GM23338 (cell line): Measurements from ENCODE around the gene ATP2A3. TPM values are rescaled to one million over a fixed set of nuclear protein-coding genes. Genes with fewer than 3 reads are reported as not detected.

ENCODE experiments used
- ATAC-seq: fragments of 200-7000 bp; cut with Tn5 transposase; 3 replicates; pipeline ENCODE4 v1.9.1; 2020
- DNase-seq: peaks from one replicate; pipeline ENCODE4 v3.0.0-alpha.2; 2015; ENCODE audit warnings: low spot score
- H2AFZ ChIP-seq: fragments of 200-600 bp; sonication (generic); 2 replicates; pipeline ENCODE4 v1.8.0; 2016; ENCODE audit warnings: antibody characterized with exemption, mild to moderate bottlenecking, moderate library complexity
- H3F3A ChIP-seq: fragments of 200-600 bp; sonication (generic); replicated peaks from 2 replicates; pipeline ENCODE4 v1.8.0; 2017; ENCODE audit warnings: antibody characterized with exemption, mixed run types, low read depth
- H3K27ac ChIP-seq: fragments of 200-600 bp; sonication (generic); 2 replicates; pipeline ENCODE4 v1.6.1; 2016; ENCODE audit warnings: low read depth
- H3K27me3 ChIP-seq: fragments of 200-600 bp; sonication (generic); 2 replicates; pipeline ENCODE4 v1.8.0; 2016; ENCODE audit warnings: mild to moderate bottlenecking, mixed run types, moderate library complexity; ENCODE audit not compliant: insufficient read depth
- H3K36me3 ChIP-seq: fragments of 200-600 bp; sonication (generic); 2 replicates; pipeline ENCODE4 v1.8.0; 2016; ENCODE audit warnings: mild to moderate bottlenecking; ENCODE audit not compliant: insufficient read depth
- H3K4me1 ChIP-seq: fragments of 200-600 bp; sonication (generic); 2 replicates; pipeline ENCODE4 v1.8.0; 2016; ENCODE audit warnings: mild to moderate bottlenecking, moderate library complexity; ENCODE audit not compliant: insufficient read depth
- H3K4me2 ChIP-seq: fragments of 200-600 bp; sonication (generic); 2 replicates; pipeline ENCODE4 v1.7.1; 2017; ENCODE audit warnings: mixed run types
- H3K4me3 ChIP-seq: fragments of 200-600 bp; sonication (generic); 2 replicates; pipeline ENCODE4 v1.6.1; 2016; ENCODE audit warnings: mixed run types
- H3K79me2 ChIP-seq: fragments of 200-600 bp; sonication (generic); replicated peaks from 2 replicates; pipeline ENCODE4 v1.8.0; 2017; ENCODE audit warnings: mild to moderate bottlenecking; ENCODE audit not compliant: insufficient read depth
- H3K9me2 ChIP-seq: fragments of 200-600 bp; sonication (generic); 2 replicates; pipeline ENCODE4 v1.8.0; 2017; ENCODE audit not compliant: insufficient read depth
- H4K20me1 ChIP-seq: fragments of 200-600 bp; sonication (generic); replicated peaks from 2 replicates; pipeline ENCODE4 v1.8.0; 2017; ENCODE audit warnings: mild to moderate bottlenecking; ENCODE audit not compliant: insufficient read depth
- H3K27ac Mint-ChIP-seq: 2 replicates; pipeline ENCODE4 v1.8.0; 2020; ENCODE audit warnings: inconsistent platforms, mild to moderate bottlenecking, moderate library complexity, mixed read lengths
- H3K27me3 Mint-ChIP-seq: 3 replicates; pipeline ENCODE4 v1.8.0; 2022; ENCODE audit warnings: low read depth, mild to moderate bottlenecking, moderate library complexity, mixed read lengths, inconsistent platforms; ENCODE audit not compliant: insufficient read depth, poor library complexity
- H3K36me3 Mint-ChIP-seq: 3 replicates; pipeline ENCODE4 v1.8.0; 2021; ENCODE audit warnings: low read depth, mild to moderate bottlenecking, inconsistent platforms, moderate library complexity, mixed read lengths
- H3K4me1 Mint-ChIP-seq: 3 replicates; pipeline ENCODE4 v1.8.0; 2020; ENCODE audit warnings: mild to moderate bottlenecking, inconsistent platforms, mixed read lengths
- H3K4me3 Mint-ChIP-seq: 3 replicates; pipeline ENCODE4 v1.8.0; 2021; ENCODE audit warnings: moderate library complexity, mild to moderate bottlenecking, inconsistent platforms, mixed read lengths
- H3K9me3 Mint-ChIP-seq: 3 replicates; pipeline ENCODE4 v1.8.0; 2020; ENCODE audit warnings: moderate library complexity, mild to moderate bottlenecking, inconsistent platforms, mixed read lengths
- EZH2phosphoT487 ChIP-seq: fragments of 200-600 bp; sonication (generic); IDR thresholded peaks from one replicate; pipeline ENCODE4 v1.8.1; 2018; ENCODE audit warnings: antibody characterized with exemption; ENCODE audit not compliant: unreplicated experiment
- JUNB ChIP-seq: IDR thresholded peaks from one replicate; pipeline ENCODE4 v1.6.1; 2016; ENCODE audit warnings: antibody characterized with exemption; ENCODE audit not compliant: unreplicated experiment
- NANOG ChIP-seq: IDR thresholded peaks from 2 replicates; pipeline ENCODE4 v1.6.1; 2016; ENCODE audit warnings: antibody characterized with exemption, borderline replicate concordance
- ZNF114 ChIP-seq: fragments of 250-450 bp; sonication (Bioruptor Pico); IDR thresholded peaks from 2 replicates; pipeline ENCODE4 v1.5.0; 2020; ENCODE audit warnings: mild to moderate bottlenecking, moderate library complexity
- ZNF331 ChIP-seq: fragments of 250-450 bp; sonication (Bioruptor Pico); IDR thresholded peaks from 2 replicates; pipeline ENCODE4 v1.5.0; 2020; ENCODE audit warnings: low read depth, mild to moderate bottlenecking, moderate library complexity
- polyA plus RNA-seq: library from polyadenylated mRNA; unstranded; fragments of >200 nt; fragmentation: Nextera tagmentation; extraction: Ambion mirVana; gene quantifications from 2 replicates; pipeline ENCODE4 v1.2.1, GENCODE V29; 2016
- total RNA-seq: library from RNA; depleted of rRNA; stranded (reverse); fragments of >200 nt; shearing (Covaris generic); gene quantifications from 2 replicates; pipeline ENCODE4 v1.2.3, GENCODE V29; 2014
- TF ChIP-seq, protein P1 (sequence below), 2 experiments: fragments of 200-600 bp in 1 of 2; sonication (generic) in 1 of 2; conservative IDR thresholded peaks; 2 replicates each; pipeline versions ENCODE4 v1.5.1 to v1.6.1; 2016 to 2017; ENCODE audit warnings: antibody characterized with exemption in 2 of 2, low read depth in 2 of 2, mild to moderate bottlenecking in 2 of 2, moderate library complexity in 1 of 2
- TF ChIP-seq, protein P2 (sequence below): IDR thresholded peaks from 2 replicates; pipeline ENCODE4 v1.6.1; 2016; ENCODE audit warnings: antibody characterized with exemption
- TF ChIP-seq, protein P3 (sequence below): IDR thresholded peaks from one replicate; pipeline ENCODE4 v1.6.1; 2018; ENCODE audit warnings: antibody characterized with exemption; ENCODE audit not compliant: unreplicated experiment

ATP2A3 gene
- total and polyA plus RNA-seq, 2 experiments from 2014 or later = 9.6 to 35.2 TPM

DNA sequence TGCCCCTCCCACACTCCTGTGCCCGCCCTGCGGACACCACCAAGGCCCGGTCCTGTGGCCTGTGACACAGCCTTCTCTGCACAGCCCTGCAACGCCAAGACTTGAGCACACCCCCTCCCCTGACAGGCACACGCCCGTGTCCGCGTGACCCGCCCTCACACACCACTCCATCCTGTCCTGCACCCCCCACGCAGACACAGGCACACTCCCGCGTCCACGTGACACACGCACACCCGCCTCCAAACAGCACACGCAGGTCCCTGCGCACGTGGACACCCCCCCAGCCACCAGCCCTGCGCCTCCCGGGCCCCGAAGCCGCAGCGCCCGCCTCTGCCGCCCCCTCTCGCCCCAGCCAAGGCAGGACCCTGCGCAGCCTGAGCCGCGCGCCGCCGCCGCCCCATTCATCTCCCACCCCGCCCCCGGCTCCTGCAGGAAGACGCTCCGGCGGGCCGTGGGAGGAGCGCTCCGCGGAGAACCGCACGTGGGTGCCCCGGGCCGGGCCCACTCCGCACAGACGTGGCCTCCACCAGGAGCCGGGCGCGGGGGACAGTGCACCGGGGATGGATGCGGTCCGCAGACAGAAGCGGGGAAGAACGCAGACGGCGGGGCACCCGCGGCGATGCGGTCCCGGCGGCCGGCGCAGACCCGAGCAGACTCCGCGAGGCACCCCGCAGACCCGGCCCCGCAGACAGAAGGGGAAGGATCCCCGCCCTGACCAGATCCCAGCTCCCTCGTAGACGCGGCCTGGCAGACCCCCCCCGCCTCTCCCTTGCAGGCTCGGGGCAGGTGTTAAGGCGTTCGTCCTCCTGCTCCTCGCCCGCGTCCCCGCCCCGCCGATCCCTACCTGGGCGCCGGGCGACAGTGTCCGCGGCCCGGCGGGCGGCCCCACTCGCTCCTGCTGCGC, 71.9 kb downstream of the ATP2A3 start:
- Histone ChIP-seq H3K36me3 (no peaks in the 10 kb centered on the region), H3K4me1 (peaks cover 28% of the 10 kb centered on the region), H3F3A (peaks cover 17% of the 10 kb centered on the region; the same call in 1 of the 2 replicates), H3K79me2 (0 out of 2 replicates have a peak, but pooled peaks cover 4% of the 10 kb centered on the region), H3K27me3 (no peaks in the 10 kb centered on the region), H3K9me2 (no peaks in the 10 kb centered on the region), H2AFZ (no peak overlapping the region), H4K20me1 (no peaks in the 10 kb centered on the region), H3K27ac (no peak overlapping the region), H3K4me2 (peak overlapping the region; percentile 90), H3K4me3 (peak overlapping the region; percentile 83)
- H3K4me1 Mint-ChIP-seq = peaks cover 43% of the 10 kb centered on the region
- TF ChIP-seq ZNF331 (CRISPR knock-in tag) = no peak
- TF ChIP-seq, protein P1, sequence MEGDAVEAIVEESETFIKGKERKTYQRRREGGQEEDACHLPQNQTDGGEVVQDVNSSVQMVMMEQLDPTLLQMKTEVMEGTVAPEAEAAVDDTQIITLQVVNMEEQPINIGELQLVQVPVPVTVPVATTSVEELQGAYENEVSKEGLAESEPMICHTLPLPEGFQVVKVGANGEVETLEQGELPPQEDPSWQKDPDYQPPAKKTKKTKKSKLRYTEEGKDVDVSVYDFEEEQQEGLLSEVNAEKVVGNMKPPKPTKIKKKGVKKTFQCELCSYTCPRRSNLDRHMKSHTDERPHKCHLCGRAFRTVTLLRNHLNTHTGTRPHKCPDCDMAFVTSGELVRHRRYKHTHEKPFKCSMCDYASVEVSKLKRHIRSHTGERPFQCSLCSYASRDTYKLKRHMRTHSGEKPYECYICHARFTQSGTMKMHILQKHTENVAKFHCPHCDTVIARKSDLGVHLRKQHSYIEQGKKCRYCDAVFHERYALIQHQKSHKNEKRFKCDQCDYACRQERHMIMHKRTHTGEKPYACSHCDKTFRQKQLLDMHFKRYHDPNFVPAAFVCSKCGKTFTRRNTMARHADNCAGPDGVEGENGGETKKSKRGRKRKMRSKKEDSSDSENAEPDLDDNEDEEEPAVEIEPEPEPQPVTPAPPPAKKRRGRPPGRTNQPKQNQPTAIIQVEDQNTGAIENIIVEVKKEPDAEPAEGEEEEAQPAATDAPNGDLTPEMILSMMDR (conservative IDR thresholded peaks at IDR 0.05; ENCODE audit: low read depth in 2 of 2) = peak in 1 of 2 experiments; percentile 23; a peak in 1 of 4 replicates
- TF ChIP-seq, protein P2, sequence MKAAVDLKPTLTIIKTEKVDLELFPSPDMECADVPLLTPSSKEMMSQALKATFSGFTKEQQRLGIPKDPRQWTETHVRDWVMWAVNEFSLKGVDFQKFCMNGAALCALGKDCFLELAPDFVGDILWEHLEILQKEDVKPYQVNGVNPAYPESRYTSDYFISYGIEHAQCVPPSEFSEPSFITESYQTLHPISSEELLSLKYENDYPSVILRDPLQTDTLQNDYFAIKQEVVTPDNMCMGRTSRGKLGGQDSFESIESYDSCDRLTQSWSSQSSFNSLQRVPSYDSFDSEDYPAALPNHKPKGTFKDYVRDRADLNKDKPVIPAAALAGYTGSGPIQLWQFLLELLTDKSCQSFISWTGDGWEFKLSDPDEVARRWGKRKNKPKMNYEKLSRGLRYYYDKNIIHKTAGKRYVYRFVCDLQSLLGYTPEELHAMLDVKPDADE = no peak
- H3K27me3 Mint-ChIP-seq = peaks cover 23% of the 10 kb centered on the region
- peak; percentile 66 for DNase-seq
- H3K4me3 Mint-ChIP-seq = peak overlapping the region; percentile 84
- no peak overlapping the region for H3K27ac Mint-ChIP-seq
- peak; percentile 41 for ATAC-seq
- no peaks in the 10 kb centered on the region; the same call in 2 of the 3 replicates for H3K36me3 Mint-ChIP-seq
- peaks cover 3% of the 10 kb centered on the region; the same call in 1 of the 3 replicates for H3K9me3 Mint-ChIP-seq

DNA sequence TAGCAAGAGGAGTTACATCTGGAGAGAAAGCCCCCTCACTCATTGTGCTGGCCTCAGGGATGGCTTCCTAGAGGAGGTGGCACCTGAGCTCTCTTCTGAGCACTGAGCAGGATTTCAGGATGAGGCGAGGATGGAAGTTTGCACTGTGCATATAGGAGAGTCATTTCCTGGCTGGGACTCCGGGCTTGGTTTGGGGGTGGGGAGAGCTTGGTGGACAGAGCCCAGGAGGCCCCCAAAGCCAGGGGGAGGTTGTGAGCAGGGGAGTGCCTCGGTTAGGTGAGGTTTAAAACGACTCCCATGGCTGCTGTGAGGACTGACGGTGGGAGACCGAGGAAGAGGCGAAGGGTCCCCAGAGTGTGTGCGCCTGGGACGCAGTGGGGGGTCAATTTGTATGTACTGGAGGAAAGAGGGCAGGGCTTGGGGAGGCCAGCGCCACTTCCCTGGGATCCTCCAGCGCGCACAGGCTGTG, 72.6 kb downstream of the ATP2A3 start:
- DNase-seq (peak; percentile 75), ATAC-seq (peak; percentile 30; the same call in 2 of the 3 replicates)
- Histone ChIP-seq H3F3A (peaks cover 17% of the 10 kb centered on the region; the same call in 1 of the 2 replicates), H3K9me2 (no peaks in the 10 kb centered on the region), H3K4me1 (peaks cover 28% of the 10 kb centered on the region), H3K27me3 (no peaks in the 10 kb centered on the region), H3K36me3 (no peaks in the 10 kb centered on the region), H3K4me3 (peak overlapping the region; percentile 83), H3K79me2 (0 out of 2 replicates have a peak, but pooled peaks cover 4% of the 10 kb centered on the region), H4K20me1 (no peaks in the 10 kb centered on the region; the same call in 1 of the 2 replicates), H3K27ac (no peak overlapping the region), H3K4me2 (peak overlapping the region; percentile 90), H2AFZ (no peak overlapping the region)
- Mint-ChIP-seq H3K9me3 (peaks cover 3% of the 10 kb centered on the region; the same call in 1 of the 3 replicates), H3K36me3 (no peaks in the 10 kb centered on the region; the same call in 2 of the 3 replicates), H3K4me3 (peak overlapping the region; percentile 84), H3K4me1 (peaks cover 48% of the 10 kb centered on the region), H3K27me3 (peaks cover 24% of the 10 kb centered on the region), H3K27ac (no peak overlapping the region)
- TF ChIP-seq NANOG = no peak
- no peak for TF ChIP-seq JUNB
- TF ChIP-seq, protein P2 = no peak
- TF ChIP-seq ZNF114 (CRISPR knock-in tag) = no peak
- no peak for TF ChIP-seq EZH2phosphoT487
- TF ChIP-seq ZNF331 (CRISPR knock-in tag) = no peak
- TF ChIP-seq, protein P3, sequence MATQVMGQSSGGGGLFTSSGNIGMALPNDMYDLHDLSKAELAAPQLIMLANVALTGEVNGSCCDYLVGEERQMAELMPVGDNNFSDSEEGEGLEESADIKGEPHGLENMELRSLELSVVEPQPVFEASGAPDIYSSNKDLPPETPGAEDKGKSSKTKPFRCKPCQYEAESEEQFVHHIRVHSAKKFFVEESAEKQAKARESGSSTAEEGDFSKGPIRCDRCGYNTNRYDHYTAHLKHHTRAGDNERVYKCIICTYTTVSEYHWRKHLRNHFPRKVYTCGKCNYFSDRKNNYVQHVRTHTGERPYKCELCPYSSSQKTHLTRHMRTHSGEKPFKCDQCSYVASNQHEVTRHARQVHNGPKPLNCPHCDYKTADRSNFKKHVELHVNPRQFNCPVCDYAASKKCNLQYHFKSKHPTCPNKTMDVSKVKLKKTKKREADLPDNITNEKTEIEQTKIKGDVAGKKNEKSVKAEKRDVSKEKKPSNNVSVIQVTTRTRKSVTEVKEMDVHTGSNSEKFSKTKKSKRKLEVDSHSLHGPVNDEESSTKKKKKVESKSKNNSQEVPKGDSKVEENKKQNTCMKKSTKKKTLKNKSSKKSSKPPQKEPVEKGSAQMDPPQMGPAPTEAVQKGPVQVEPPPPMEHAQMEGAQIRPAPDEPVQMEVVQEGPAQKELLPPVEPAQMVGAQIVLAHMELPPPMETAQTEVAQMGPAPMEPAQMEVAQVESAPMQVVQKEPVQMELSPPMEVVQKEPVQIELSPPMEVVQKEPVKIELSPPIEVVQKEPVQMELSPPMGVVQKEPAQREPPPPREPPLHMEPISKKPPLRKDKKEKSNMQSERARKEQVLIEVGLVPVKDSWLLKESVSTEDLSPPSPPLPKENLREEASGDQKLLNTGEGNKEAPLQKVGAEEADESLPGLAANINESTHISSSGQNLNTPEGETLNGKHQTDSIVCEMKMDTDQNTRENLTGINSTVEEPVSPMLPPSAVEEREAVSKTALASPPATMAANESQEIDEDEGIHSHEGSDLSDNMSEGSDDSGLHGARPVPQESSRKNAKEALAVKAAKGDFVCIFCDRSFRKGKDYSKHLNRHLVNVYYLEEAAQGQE = no peak
